ENCODE results near the gene CD7. TPM values are rescaled to one million over a fixed set of nuclear protein-coding genes. Genes with fewer than 3 reads are reported as not detected.
A peak's percentile ranks its signal among the peaks of the same experiment; 100 is the strongest.

Gene CD7
- total RNA-seq, 1 donor from 2014 or later, result 1.0 TPM

DNA sequence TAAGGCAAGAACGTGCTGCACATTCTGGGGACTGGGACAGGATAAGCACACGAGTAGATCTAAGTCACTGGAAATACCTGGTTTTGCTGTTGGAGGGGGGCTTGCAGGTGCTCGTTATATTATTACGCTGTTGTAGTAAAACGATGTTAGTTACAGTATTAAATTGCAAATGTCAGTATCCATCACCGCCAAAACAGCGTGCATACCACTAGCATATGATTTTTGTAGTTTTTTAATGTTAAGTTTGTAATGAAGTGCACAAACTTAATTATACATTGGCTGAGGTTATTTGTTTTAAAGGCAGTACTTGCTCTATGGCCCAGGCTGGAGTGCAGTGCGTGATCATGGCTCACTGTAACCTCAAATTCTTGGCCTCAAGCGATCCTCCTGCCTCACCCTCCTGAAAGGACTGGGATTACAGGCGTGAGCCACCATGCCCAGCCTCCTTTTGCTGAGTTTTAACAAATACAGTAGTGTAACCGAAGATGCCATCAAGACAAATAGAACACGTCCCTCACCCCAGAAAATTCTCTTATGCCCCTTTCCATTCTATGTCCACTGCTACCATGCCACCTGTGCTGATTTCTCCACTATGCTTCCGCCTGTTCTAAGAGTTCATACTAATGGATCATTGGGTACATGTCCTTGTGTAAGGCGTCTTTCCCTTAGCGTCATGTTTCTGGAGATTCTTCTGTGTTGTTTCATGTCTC, 23.2 kb downstream of the CD7 start:
- H3K27ac Mint-ChIP-seq (ENCODE audit: unreplicated experiment), result no peak overlapping the region
- no peak for DNase-seq (ENCODE audit: extremely low spot score, unreplicated experiment)
- H3K4me1 Mint-ChIP-seq (ENCODE audit: unreplicated experiment), result peaks cover 40% of the 10 kb centered on the region
- H3K27me3 Mint-ChIP-seq (ENCODE audit: unreplicated experiment), result peaks cover 4% of the 10 kb centered on the region
- no peaks in the 10 kb centered on the region for H3K9me3 Mint-ChIP-seq (ENCODE audit: unreplicated experiment)
- TF ChIP-seq CTCF (IDR thresholded peaks at IDR 0.05), result no peak
- peak overlapping the region; percentile 65 for H3K4me3 Mint-ChIP-seq (ENCODE audit: unreplicated experiment)
- H3K36me3 Mint-ChIP-seq (ENCODE audit: unreplicated experiment), result no peaks in the 10 kb centered on the region

- Mint-ChIP-seq H3K27ac (ENCODE audit: unreplicated experiment) (peak overlapping the region; percentile 74), H3K4me3 (ENCODE audit: unreplicated experiment) (peak overlapping the region; percentile 77), H3K9me3 (ENCODE audit: unreplicated experiment) (no peaks in the 10 kb centered on the region), H3K36me3 (ENCODE audit: unreplicated experiment) (no peaks in the 10 kb centered on the region), H3K27me3 (ENCODE audit: unreplicated experiment) (peaks cover 4% of the 10 kb centered on the region), H3K4me1 (ENCODE audit: unreplicated experiment) (peaks cover 39% of the 10 kb centered on the region)
- TF ChIP-seq CTCF (IDR thresholded peaks at IDR 0.05), result no peak
- DNase-seq (ENCODE audit: extremely low spot score, unreplicated experiment), result peak; percentile 98
Observed at GRCh38 chr17:82292251-82293154, 24.9 kb downstream of the CD7 start.

DNA sequence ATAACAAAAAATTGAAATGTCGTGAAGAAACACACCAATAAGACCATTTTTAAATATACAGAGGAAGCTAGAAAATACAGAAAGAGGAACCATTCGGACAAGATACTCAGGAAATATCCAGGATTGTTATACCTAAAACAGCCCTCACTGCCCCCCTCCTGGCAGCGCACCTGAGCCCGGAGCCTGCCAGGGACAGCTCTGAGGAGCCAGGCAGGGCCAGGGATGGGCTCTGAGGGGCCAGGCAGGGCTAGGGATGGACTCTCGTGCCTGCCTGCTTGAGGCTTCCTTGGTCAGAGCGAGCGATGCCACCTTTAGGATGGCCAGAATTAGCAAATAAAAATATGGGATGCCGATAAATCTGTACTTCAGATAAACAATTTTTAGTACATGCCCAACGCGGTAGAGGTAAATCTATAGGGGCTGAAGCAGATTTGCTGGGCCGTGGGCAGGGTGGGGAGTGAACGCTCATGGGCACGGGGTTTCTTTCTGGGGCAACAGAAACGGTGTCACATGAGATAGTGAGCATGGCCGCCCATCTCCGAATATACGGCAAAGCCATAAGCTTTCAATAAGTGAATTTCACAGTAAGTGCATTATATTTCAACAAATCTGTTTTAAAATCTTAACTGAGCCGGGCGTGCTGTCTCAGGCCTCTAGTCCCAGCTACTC, 25.7 kb downstream of the CD7 start:
- Mint-ChIP-seq H3K4me3 (ENCODE audit: unreplicated experiment) (peak overlapping the region; percentile 64), H3K4me1 (ENCODE audit: unreplicated experiment) (peaks cover 31% of the 10 kb centered on the region), H3K27me3 (ENCODE audit: unreplicated experiment) (peaks cover 4% of the 10 kb centered on the region), H3K27ac (ENCODE audit: unreplicated experiment) (no peak overlapping the region), H3K9me3 (ENCODE audit: unreplicated experiment) (no peaks in the 10 kb centered on the region), H3K36me3 (ENCODE audit: unreplicated experiment) (no peaks in the 10 kb centered on the region)
- DNase-seq (ENCODE audit: extremely low spot score, unreplicated experiment), result no peak
- no peak for TF ChIP-seq CTCF (IDR thresholded peaks at IDR 0.05)

DNA sequence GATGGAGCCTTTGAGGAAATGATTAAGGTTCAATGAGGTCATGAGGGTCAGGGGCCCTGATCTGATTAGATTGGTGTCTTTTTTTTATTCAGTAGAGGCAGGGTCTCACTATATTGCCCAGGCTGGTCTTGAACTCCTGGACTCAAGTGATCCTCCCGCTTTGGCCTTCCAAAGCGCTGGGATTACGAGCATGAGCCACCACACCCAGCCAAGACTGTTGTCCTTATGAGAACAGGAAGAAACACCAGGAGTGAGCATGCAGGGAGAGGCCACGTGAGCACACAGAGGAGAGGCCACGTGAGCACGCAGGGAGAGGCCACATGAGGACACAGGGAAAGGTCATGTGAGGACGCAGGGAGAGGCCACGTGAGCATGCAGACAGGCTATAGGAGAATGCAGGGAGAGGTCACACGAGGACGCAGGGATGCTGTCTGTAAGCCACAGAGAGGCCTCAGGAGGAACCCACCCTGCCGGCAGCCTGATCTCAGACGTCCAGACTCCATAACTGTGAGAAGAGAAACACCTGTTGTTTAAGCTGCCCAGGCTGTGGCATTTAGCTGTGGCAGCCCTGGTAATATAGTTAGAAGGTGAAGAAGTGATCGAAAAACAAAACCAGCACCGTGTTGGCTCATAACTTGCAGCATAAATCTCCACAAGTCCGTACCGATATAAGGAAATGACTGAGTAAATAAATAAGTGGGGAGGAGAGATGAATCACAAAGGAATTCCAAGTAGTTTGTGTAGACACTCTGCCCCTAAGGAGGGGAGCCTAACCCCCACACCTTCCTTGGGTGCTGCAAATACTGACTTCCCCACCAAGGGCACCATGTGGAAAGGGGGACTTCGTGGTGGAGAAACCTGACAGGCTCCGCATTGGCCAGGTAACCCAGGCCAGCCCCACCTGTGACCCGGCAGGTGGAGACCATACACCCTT, 29.3 kb downstream of the CD7 start:
- no peak for DNase-seq (ENCODE audit: extremely low spot score, unreplicated experiment)
- Mint-ChIP-seq H3K4me1 (ENCODE audit: unreplicated experiment) (peaks cover 34% of the 10 kb centered on the region), H3K9me3 (ENCODE audit: unreplicated experiment) (no peaks in the 10 kb centered on the region), H3K27me3 (ENCODE audit: unreplicated experiment) (no peaks in the 10 kb centered on the region), H3K36me3 (ENCODE audit: unreplicated experiment) (no peaks in the 10 kb centered on the region), H3K27ac (ENCODE audit: unreplicated experiment) (peak overlapping the region; percentile 76), H3K4me3 (ENCODE audit: unreplicated experiment) (no peak overlapping the region)
- TF ChIP-seq CTCF (IDR thresholded peaks at IDR 0.05), result no peak
